GM21717 (cell line): ENCODE measurements around the gene IGSF9.

Experiments used
- ATAC-seq: cut with Tn5 transposase; IDR thresholded peaks from one replicate; pipeline ENCODE4 v1.9.1; 2021; ENCODE audit warnings: mild to moderate bottlenecking, moderate library complexity; ENCODE audit not compliant: unreplicated experiment

IGSF9 gene

GRCh38 chr1:159947942-159948341 lies 2.5 kb upstream of the IGSF9 start:
- ATAC-seq: no peak

- no peak for ATAC-seq
Observed at GRCh38 chr1:159946242-159947187, 1.1 kb upstream of the IGSF9 start.

GRCh38 chr1:159944623-159945455 lies 574 bp downstream of the IGSF9 start:
- no peak for ATAC-seq

GRCh38 chr1:159943908-159944622 lies 1.3 kb downstream of the IGSF9 start:
- ATAC-seq: no peak

- ATAC-seq: no peak
Observed at GRCh38 chr1:159943278-159943640, 2.2 kb downstream of the IGSF9 start.

- ATAC-seq: no peak
Observed at GRCh38 chr1:159942632-159943277, 2.7 kb downstream of the IGSF9 start.

GRCh38 chr1:159941591-159942560 lies 3.5 kb downstream of the IGSF9 start:
- ATAC-seq: no peak

GRCh38 chr1:159941141-159941540 lies 4.3 kb downstream of the IGSF9 start:
- no peak for ATAC-seq

- no peak for ATAC-seq
Observed at GRCh38 chr1:159940006-159940620, 5.3 kb downstream of the IGSF9 start.

- no peak for ATAC-seq
Observed at GRCh38 chr1:159939678-159940002, 5.8 kb downstream of the IGSF9 start.

- no peak for ATAC-seq
Observed at GRCh38 chr1:159938905-159939677, 6.3 kb downstream of the IGSF9 start.

- ATAC-seq: no peak
Observed at GRCh38 chr1:159938211-159938852, 7.1 kb downstream of the IGSF9 start.

- ATAC-seq: no peak
Observed at GRCh38 chr1:159937054-159937750, 8.2 kb downstream of the IGSF9 start.

- ATAC-seq: no peak
Observed at GRCh38 chr1:159936273-159936904, 9.0 kb downstream of the IGSF9 start.

GRCh38 chr1:159935719-159936272 lies 9.6 kb downstream of the IGSF9 start:
- ATAC-seq: no peak

GRCh38 chr1:159935305-159935704 lies 10.1 kb downstream of the IGSF9 start:
- ATAC-seq: no peak
